Stimulated activated CD4-positive, alpha-beta T cell treated with anti-CD3 and anti-CD28 coated beads, Interleukin-1b, Interleukin-23, amount 100 ng/mL, for 24 hours (primary cell): Measurements from ENCODE around the gene GRIN2C.

ENCODE experiments used
- DNase-seq, 4 experiments: peaks; one replicate each; pipeline ENCODE4 v3.0.0-alpha.2; 2020; ENCODE audit warnings: low read depth in 4 of 4, low spot score in 1 of 4

Gene GRIN2C

GRCh38 chr17:74864866-74865395 lies 5.2 kb upstream of the GRIN2C start:
- peak; percentile 36 to 70 (median 57) for DNase-seq

- no peak for DNase-seq
Measured at GRCh38 chr17:74864297-74864865, 4.7 kb upstream of the GRIN2C start.

- no peak for DNase-seq
Measured at GRCh38 chr17:74863420-74864296, 4.0 kb upstream of the GRIN2C start.

GRCh38 chr17:74862919-74863318 lies 3.2 kb upstream of the GRIN2C start:
- no peak for DNase-seq

GRCh38 chr17:74862108-74862901 lies 2.6 kb upstream of the GRIN2C start:
- DNase-seq, result peak; percentile 46 to 64 (median 54)

GRCh38 chr17:74861662-74862107 lies 2.0 kb upstream of the GRIN2C start:
- no peak for DNase-seq

- DNase-seq, result no peak
Measured at GRCh38 chr17:74860872-74861661, 1.4 kb upstream of the GRIN2C start.

GRCh38 chr17:74860229-74860871 lies 665 bp upstream of the GRIN2C start:
- no peak for DNase-seq

GRCh38 chr17:74858672-74859458 lies 820 bp downstream of the GRIN2C start:
- no peak for DNase-seq

GRCh38 chr17:74857191-74857590 lies 2.5 kb downstream of the GRIN2C start:
- DNase-seq, result no peak

- DNase-seq, result no peak
Measured at GRCh38 chr17:74856112-74856511, 3.6 kb downstream of the GRIN2C start.

- no peak for DNase-seq
Measured at GRCh38 chr17:74855323-74855722, 4.4 kb downstream of the GRIN2C start.

- no peak for DNase-seq
Measured at GRCh38 chr17:74854792-74855191, 4.9 kb downstream of the GRIN2C start.

GRCh38 chr17:74853669-74854068 lies 6.0 kb downstream of the GRIN2C start:
- no peak for DNase-seq

GRCh38 chr17:74853048-74853397 lies 6.7 kb downstream of the GRIN2C start:
- DNase-seq, result no peak

- DNase-seq, result peak; percentile 23 to 47 (median 42)
Measured at GRCh38 chr17:74852237-74853047, 7.2 kb downstream of the GRIN2C start.

- DNase-seq, result no peak
Measured at GRCh38 chr17:74851612-74852236, 8.0 kb downstream of the GRIN2C start.

GRCh38 chr17:74850914-74851313 lies 8.8 kb downstream of the GRIN2C start:
- no peak for DNase-seq
